T-helper 17 cell (primary cell): ENCODE data around the gene CRMP1. TPM values are rescaled to one million over a fixed set of nuclear protein-coding genes. Genes with fewer than 3 reads are reported as not detected.

Source experiments
- ATAC-seq: fragments of 150-1000 bp; cut with Tn5 transposase; 2 replicates; pipeline ENCODE4 v1.10.0; 2021; ENCODE audit warnings: mild to moderate bottlenecking, moderate library complexity
- DNase-seq, 3 donors: peaks; one replicate each; pipeline versions ENCODE4 v3.0.0 to v3.0.0-alpha.2; 2020 to 2021
- H3K9me3 ChIP-seq: one replicate; pipeline ENCODE4 v1.7.0; 2013; ENCODE audit warnings: low read length, mild to moderate bottlenecking; ENCODE audit not compliant: control insufficient read depth, poor library complexity, severe bottlenecking
- H3K27ac Mint-ChIP-seq: one replicate; pipeline ENCODE4 v1.8.0; 2022; ENCODE audit warnings: mild to moderate bottlenecking, moderate library complexity, mixed read lengths
- H3K27me3 Mint-ChIP-seq: one replicate; pipeline ENCODE4 v1.8.0; 2022; ENCODE audit warnings: mixed read lengths
- H3K36me3 Mint-ChIP-seq: one replicate; pipeline ENCODE4 v1.8.0; 2022; ENCODE audit warnings: low read depth, mixed read lengths
- H3K4me1 Mint-ChIP-seq: one replicate; pipeline ENCODE4 v1.8.0; 2022; ENCODE audit warnings: mild to moderate bottlenecking, mixed read lengths
- H3K4me3 Mint-ChIP-seq: one replicate; pipeline ENCODE4 v1.8.0; 2022; ENCODE audit warnings: mild to moderate bottlenecking, moderate library complexity, mixed read lengths
- total RNA-seq, 4 donors: library from RNA in 2 of 4; stranded (reverse) in 2 of 4; gene quantifications; one replicate each; pipeline ENCODE4 v1.2.3 and lab custom pipeline; 2022 to 2026

The CRMP1 gene
- total RNA-seq (not detected), total RNA-seq (lab: John Stamatoyannopoulos, UW) (0.58 to 0.83 reads per million in 2 donors)

- Mint-ChIP-seq H3K4me1 (peaks cover 5% of the 10 kb centered on the region), H3K4me3 (no peak within 1 kb of the TSS), H3K27ac (no peak within 1 kb of the TSS), H3K36me3 (peaks cover 4% of the 10 kb centered on the region), H3K27me3 (peaks cover 54% of the 10 kb centered on the region)
- DNase-seq, result no peak
- peaks cover 4% of the 10 kb centered on the region for H3K9me3 ChIP-seq
- no peak for ATAC-seq
These were observed at the start of gene CRMP1 for GRCh38 chr4:5893004-5893580. CRMP1 (minus strand) TSS chr4:5893086; CDS start chr4:5892969, 117 bp downstream.

- H3K27ac Mint-ChIP-seq, result no peak overlapping the region
- no peak for DNase-seq
- H3K27me3 Mint-ChIP-seq, result no peaks in the 10 kb centered on the region
- ATAC-seq, result no peak
- H3K36me3 Mint-ChIP-seq, result no peaks in the 10 kb centered on the region
- no peaks in the 10 kb centered on the region for H3K9me3 ChIP-seq
- peaks cover 3% of the 10 kb centered on the region for H3K4me1 Mint-ChIP-seq
- H3K4me3 Mint-ChIP-seq, result no peak overlapping the region
These were observed 48.7 kb upstream of the CRMP1 start for GRCh38 chr4:5941601-5942000.

- no peaks in the 10 kb centered on the region for H3K36me3 Mint-ChIP-seq
- no peak for ATAC-seq
- no peaks in the 10 kb centered on the region for H3K27me3 Mint-ChIP-seq
- no peak for DNase-seq
- H3K4me1 Mint-ChIP-seq, result peaks cover 3% of the 10 kb centered on the region
- no peak overlapping the region for H3K4me3 Mint-ChIP-seq
- no peak overlapping the region for H3K27ac Mint-ChIP-seq
- H3K9me3 ChIP-seq, result no peaks in the 10 kb centered on the region
These were observed 47.8 kb upstream of the CRMP1 start for GRCh38 chr4:5940470-5941203.

- H3K9me3 ChIP-seq, result no peaks in the 10 kb centered on the region
- Mint-ChIP-seq H3K36me3 (no peaks in the 10 kb centered on the region), H3K27me3 (peaks cover 38% of the 10 kb centered on the region), H3K4me3 (no peak overlapping the region), H3K27ac (no peak overlapping the region), H3K4me1 (no peaks in the 10 kb centered on the region)
- DNase-seq, result no peak
- ATAC-seq, result no peak
These were observed 41.3 kb upstream of the CRMP1 start for GRCh38 chr4:5933996-5934831.

- DNase-seq (no peak), ATAC-seq (no peak)
- no peak overlapping the region for H3K27ac Mint-ChIP-seq
- H3K27me3 Mint-ChIP-seq, result peaks cover 48% of the 10 kb centered on the region
- H3K4me3 Mint-ChIP-seq, result no peak overlapping the region
- H3K36me3 Mint-ChIP-seq, result no peaks in the 10 kb centered on the region
- H3K4me1 Mint-ChIP-seq, result no peaks in the 10 kb centered on the region
- H3K9me3 ChIP-seq, result no peaks in the 10 kb centered on the region
These were observed 40.2 kb upstream of the CRMP1 start for GRCh38 chr4:5933116-5933515.

- H3K9me3 ChIP-seq, result no peaks in the 10 kb centered on the region
- DNase-seq, result no peak
- peaks cover 51% of the 10 kb centered on the region for H3K27me3 Mint-ChIP-seq
- no peak overlapping the region for H3K27ac Mint-ChIP-seq
- no peak overlapping the region for H3K4me3 Mint-ChIP-seq
- ATAC-seq, result no peak
- no peaks in the 10 kb centered on the region for H3K4me1 Mint-ChIP-seq
- H3K36me3 Mint-ChIP-seq, result no peaks in the 10 kb centered on the region
These were observed 39.2 kb upstream of the CRMP1 start for GRCh38 chr4:5932035-5932568.

GRCh38 chr4:5931526-5931925 lies 38.6 kb upstream of the CRMP1 start:
- DNase-seq (no peak), ATAC-seq (no peak)
- Mint-ChIP-seq H3K4me1 (no peaks in the 10 kb centered on the region), H3K27ac (no peak overlapping the region), H3K27me3 (peaks cover 56% of the 10 kb centered on the region), H3K4me3 (no peak overlapping the region), H3K36me3 (no peaks in the 10 kb centered on the region)
- H3K9me3 ChIP-seq, result no peaks in the 10 kb centered on the region

- Mint-ChIP-seq H3K4me3 (no peak overlapping the region), H3K4me1 (no peaks in the 10 kb centered on the region), H3K36me3 (no peaks in the 10 kb centered on the region), H3K27me3 (peaks cover 56% of the 10 kb centered on the region), H3K27ac (no peak overlapping the region)
- H3K9me3 ChIP-seq, result no peaks in the 10 kb centered on the region
- no peak for DNase-seq
- ATAC-seq, result no peak
These were observed 38.0 kb upstream of the CRMP1 start for GRCh38 chr4:5930876-5931275.

GRCh38 chr4:5930456-5930855 lies 37.6 kb upstream of the CRMP1 start:
- DNase-seq, result no peak
- Mint-ChIP-seq H3K36me3 (no peaks in the 10 kb centered on the region), H3K27ac (no peak overlapping the region), H3K4me3 (no peak overlapping the region), H3K27me3 (peaks cover 56% of the 10 kb centered on the region), H3K4me1 (no peaks in the 10 kb centered on the region)
- H3K9me3 ChIP-seq, result no peaks in the 10 kb centered on the region
- ATAC-seq, result no peak

GRCh38 chr4:5928844-5929420 lies 36.0 kb upstream of the CRMP1 start:
- H3K9me3 ChIP-seq, result no peaks in the 10 kb centered on the region
- Mint-ChIP-seq H3K4me1 (no peaks in the 10 kb centered on the region), H3K27ac (no peak overlapping the region), H3K27me3 (peaks cover 45% of the 10 kb centered on the region), H3K4me3 (no peak overlapping the region), H3K36me3 (peaks cover 2% of the 10 kb centered on the region)
- ATAC-seq (no peak), DNase-seq (no peak)

GRCh38 chr4:5928274-5928673 lies 35.4 kb upstream of the CRMP1 start:
- Mint-ChIP-seq H3K36me3 (peaks cover 2% of the 10 kb centered on the region), H3K4me3 (no peak overlapping the region), H3K4me1 (no peaks in the 10 kb centered on the region), H3K27me3 (peaks cover 41% of the 10 kb centered on the region), H3K27ac (no peak overlapping the region)
- ATAC-seq, result no peak
- DNase-seq, result no peak
- no peaks in the 10 kb centered on the region for H3K9me3 ChIP-seq

GRCh38 chr4:5927747-5928146 lies 34.9 kb upstream of the CRMP1 start:
- peaks cover 2% of the 10 kb centered on the region for H3K36me3 Mint-ChIP-seq
- H3K27me3 Mint-ChIP-seq, result peaks cover 42% of the 10 kb centered on the region
- no peak for ATAC-seq
- no peaks in the 10 kb centered on the region for H3K9me3 ChIP-seq
- H3K27ac Mint-ChIP-seq, result no peak overlapping the region
- no peak for DNase-seq
- no peaks in the 10 kb centered on the region for H3K4me1 Mint-ChIP-seq
- no peak overlapping the region for H3K4me3 Mint-ChIP-seq

- peaks cover 43% of the 10 kb centered on the region for H3K27me3 Mint-ChIP-seq
- H3K27ac Mint-ChIP-seq, result no peak overlapping the region
- ATAC-seq (no peak), DNase-seq (no peak)
- no peaks in the 10 kb centered on the region for H3K4me1 Mint-ChIP-seq
- no peak overlapping the region for H3K4me3 Mint-ChIP-seq
- H3K36me3 Mint-ChIP-seq, result peaks cover 2% of the 10 kb centered on the region
- H3K9me3 ChIP-seq, result no peaks in the 10 kb centered on the region
These were observed 34.2 kb upstream of the CRMP1 start for GRCh38 chr4:5927116-5927515.
